HEK293 (cell line): ENCODE results near the gene LTO1.

Experiments used
- CTCF ChIA-PET: fragments of 350-600 bp; formaldehyde crosslinking; extraction: SDS; loops from one replicate; lab custom pipeline; 2021; ENCODE audit warnings: antibody characterized with exemption; lab: Yijun Ruan, JAX
- POLR2A ChIA-PET: fragments of 300-600 bp; formaldehyde crosslinking; extraction: SDS; loops from one replicate; lab custom pipeline; 2020; ENCODE audit warnings: antibody characterized with exemption, inconsistent platforms; lab: Yijun Ruan, JAX
- H3K27ac ChIP-seq: fragments of 200-500 bp; sonication (Bioruptor generic); 2 replicates; pipeline ENCODE4 v1.5.1; 2014; ENCODE audit warnings: low read depth, low read length, control low read depth, inconsistent platforms; ENCODE audit errors: extremely low read depth
- H3K36me3 ChIP-seq, 2 experiments: fragments of 200-500 bp in 1 of 2; sonication (Bioruptor generic) in 1 of 2; 1 replicate in 1 of 2; 2 replicates in 1 of 2; pipeline ENCODE4 v1.5.1; 2014 to 2017; ENCODE audit warnings: inconsistent platforms in 2 of 2, low read length in 2 of 2; ENCODE audit not compliant: control insufficient read depth in 2 of 2, insufficient read depth in 1 of 2
- H3K4me1 ChIP-seq: fragments of 200-500 bp; sonication (Bioruptor generic); 2 replicates; pipeline ENCODE4 v1.5.1; 2014; ENCODE audit warnings: mild to moderate bottlenecking, low read length, inconsistent platforms; ENCODE audit not compliant: control insufficient read depth, insufficient read depth
- H3K4me3 ChIP-seq: 2 replicates; pipeline ENCODE4 v1.5.1; 2011; ENCODE audit warnings: low read depth, mild to moderate bottlenecking, control low read depth, low read length, moderate library complexity
- H3K9me3 ChIP-seq: fragments of 200-500 bp; sonication (Bioruptor generic); 2 replicates; pipeline ENCODE4 v1.5.1; 2014; ENCODE audit warnings: low read depth, low read length, inconsistent platforms; ENCODE audit not compliant: control insufficient read depth, insufficient read depth
- KLF16 ChIP-seq: fragments of 450-650 bp; formaldehyde crosslinking; IDR thresholded peaks from 2 replicates; pipeline ENCODE4 v1.5.1; 2017; ENCODE audit warnings: missing biosample characterization, missing genetic modification characterization
- KLF9 ChIP-seq: fragments of 450-650 bp; formaldehyde crosslinking; IDR thresholded peaks from 2 replicates; pipeline ENCODE4 v1.5.1; 2016; ENCODE audit warnings: missing biosample characterization, missing genetic modification characterization, low read depth
- OVOL3 ChIP-seq: fragments of 450-650 bp; formaldehyde crosslinking; IDR thresholded peaks from 2 replicates; pipeline ENCODE4 v1.5.1; 2016; ENCODE audit warnings: missing biosample characterization, missing genetic modification characterization
- SETDB1 ChIP-seq: IDR thresholded peaks from one replicate; pipeline ENCODE4 v1.6.1; 2017; ENCODE audit warnings: mild to moderate bottlenecking, low read length, moderate library complexity, mixed read lengths; ENCODE audit not compliant: insufficient read length
- TRIM28 ChIP-seq: IDR thresholded peaks from 2 replicates; pipeline ENCODE4 v1.6.1; 2011; ENCODE audit warnings: low read length, control low read depth, borderline replicate concordance
- ZBTB11 ChIP-seq: fragments of 450-650 bp; formaldehyde crosslinking; conservative IDR thresholded peaks from 2 replicates; pipeline ENCODE4 v1.5.1; 2016; ENCODE audit warnings: low read depth, missing biosample characterization, missing genetic modification characterization
- ZBTB6 ChIP-seq: fragments of 450-650 bp; formaldehyde crosslinking; IDR thresholded peaks from 2 replicates; pipeline ENCODE4 v1.5.1; 2017; ENCODE audit warnings: missing biosample characterization, missing genetic modification characterization
- ZFHX2 ChIP-seq: fragments of 450-650 bp; formaldehyde crosslinking; conservative IDR thresholded peaks from 2 replicates; pipeline ENCODE4 v1.5.1; 2016; ENCODE audit warnings: missing biosample characterization, missing genetic modification characterization
- ZNF16 ChIP-seq: fragments of 450-650 bp; formaldehyde crosslinking; IDR thresholded peaks from 2 replicates; pipeline ENCODE4 v1.5.1; 2016; ENCODE audit warnings: low read depth, missing biosample characterization, missing genetic modification characterization
- ZNF18 ChIP-seq: fragments of 450-650 bp; formaldehyde crosslinking; IDR thresholded peaks from 2 replicates; pipeline ENCODE4 v1.5.1; 2016; ENCODE audit warnings: missing biosample characterization, missing genetic modification characterization
- ZNF239 ChIP-seq: fragments of 450-650 bp; formaldehyde crosslinking; IDR thresholded peaks from 2 replicates; pipeline ENCODE4 v1.5.1; 2016; ENCODE audit warnings: missing biosample characterization, missing genetic modification characterization
- ZNF335 ChIP-seq: fragments of 450-650 bp; formaldehyde crosslinking; conservative IDR thresholded peaks from 2 replicates; pipeline ENCODE4 v1.5.1; 2016; ENCODE audit warnings: missing biosample characterization, missing genetic modification characterization
- ZNF354C ChIP-seq: fragments of 450-650 bp; formaldehyde crosslinking; IDR thresholded peaks from 2 replicates; pipeline ENCODE4 v1.5.1; 2016; ENCODE audit warnings: missing biosample characterization, missing genetic modification characterization, low read depth, borderline replicate concordance
- ZNF416 ChIP-seq: fragments of 450-650 bp; formaldehyde crosslinking; IDR thresholded peaks from 2 replicates; pipeline ENCODE4 v1.5.1; 2016; ENCODE audit warnings: missing biosample characterization, missing genetic modification characterization
- ZNF510 ChIP-seq: fragments of 450-650 bp; formaldehyde crosslinking; IDR thresholded peaks from 2 replicates; pipeline ENCODE4 v1.5.1; 2018; ENCODE audit warnings: mild to moderate bottlenecking, missing genetic modification characterization, missing biosample characterization; ENCODE audit not compliant: insufficient replicate concordance
- ZNF555 ChIP-seq: fragments of 450-650 bp; formaldehyde crosslinking; conservative IDR thresholded peaks from 2 replicates; pipeline ENCODE4 v1.5.1; 2017; ENCODE audit warnings: missing biosample characterization, mild to moderate bottlenecking, missing genetic modification characterization, inconsistent platforms
- ZNF580 ChIP-seq: fragments of 450-650 bp; formaldehyde crosslinking; IDR thresholded peaks from 2 replicates; pipeline ENCODE4 v1.5.1; 2016; ENCODE audit warnings: missing biosample characterization, missing genetic modification characterization
- ZNF692 ChIP-seq: fragments of 450-650 bp; formaldehyde crosslinking; IDR thresholded peaks from 2 replicates; pipeline ENCODE4 v1.5.1; 2016; ENCODE audit warnings: missing biosample characterization, missing genetic modification characterization
- ZSCAN23 ChIP-seq: fragments of 450-650 bp; formaldehyde crosslinking; IDR thresholded peaks from 2 replicates; pipeline ENCODE4 v1.5.1; 2016; ENCODE audit warnings: missing biosample characterization, missing genetic modification characterization
- ZXDB ChIP-seq: fragments of 450-650 bp; formaldehyde crosslinking; IDR thresholded peaks from 2 replicates; pipeline ENCODE4 v1.5.1; 2016; ENCODE audit warnings: missing biosample characterization, missing genetic modification characterization

The LTO1 gene

GRCh38 chr11:69634590-69634989, 40.6 kb downstream of the LTO1 start:
- no peaks in the 10 kb centered on the region for H3K36me3 ChIP-seq
- H3K4me1 ChIP-seq, result no peaks in the 10 kb centered on the region
- H3K9me3 ChIP-seq, result no peaks in the 10 kb centered on the region
- ChIA-PET CTCF (interaction anchor here (0.7 to 1.0 kb wide), 2 partner anchors 34 to 87 kb away, joined by 3 read pairs; no protein-coding TSS in a partner anchor), POLR2A (no interaction called here)
- no peak overlapping the region for H3K4me3 ChIP-seq
- H3K27ac ChIP-seq, result no peak overlapping the region
- TF ChIP-seq ZNF239 (tag by site-specific recombination) (no peak), ZNF510 (tag by site-specific recombination) (no peak), OVOL3 (tag by site-specific recombination) (no peak), KLF9 (tag by site-specific recombination) (no peak), ZNF555 (tag by site-specific recombination) (no peak), ZBTB6 (tag by site-specific recombination) (no peak), ZNF692 (no peak), ZNF580 (no peak), ZNF416 (tag by site-specific recombination) (no peak), TRIM28 (no peak), ZXDB (tag by site-specific recombination) (no peak), ZBTB11 (no peak), ZFHX2 (tag by site-specific recombination) (no peak), ZNF16 (tag by site-specific recombination) (no peak), ZSCAN23 (tag by site-specific recombination) (no peak), ZNF18 (tag by site-specific recombination) (no peak), ZNF335 (tag by site-specific recombination) (no peak), ZNF354C (tag by site-specific recombination) (no peak), SETDB1 (no peak), KLF16 (tag by site-specific recombination) (no peak)
